ENCODE measurements around the gene SMCHD1. TPM values are rescaled to one million over a fixed set of nuclear protein-coding genes. Genes with fewer than 3 reads are reported as not detected.
A peak's percentile ranks its signal among the peaks of the same experiment; 100 is the strongest.

The SMCHD1 gene
- total RNA-seq, 1 donor from 2014 or later = 102 TPM

GRCh38 chr18:2635586-2635985 lies 19.9 kb upstream of the SMCHD1 start:
- no peak overlapping the region for H3K27ac ChIP-seq (ENCODE audit: low read depth, low read length)
- peaks cover 0 to 2% (median 0%) of the 10 kb centered on the region in 3 donors for H3K4me1 ChIP-seq (ENCODE audit: control insufficient read depth in 3 of 3, insufficient read depth in 3 of 3, low read length in 3 of 3)

GRCh38 chr18:2636126-2636631 lies 19.3 kb upstream of the SMCHD1 start:
- Histone ChIP-seq H3K4me3 (ENCODE audit: low read length in 3 of 3) (peak overlapping the region in 1 of 3 donors; percentile 23), H3K27ac (ENCODE audit: low read depth, low read length) (peak overlapping the region; percentile 42), H3K4me1 (ENCODE audit: control insufficient read depth in 3 of 3, insufficient read depth in 3 of 3, low read length in 3 of 3) (peaks cover 0 to 2% (median 0%) of the 10 kb centered on the region in 3 donors), H3K9me3 (ENCODE audit: control insufficient read depth in 3 of 3, low read length in 3 of 3) (no peaks in the 10 kb centered on the region), H3K36me3 (ENCODE audit: control insufficient read depth in 3 of 3, insufficient read depth in 3 of 3, low read length in 3 of 3) (no peaks in the 10 kb centered on the region), H3K9ac (ENCODE audit: low read depth in 1 of 3, low read length in 3 of 3) (peak overlapping the region in 1 of 3 donors; percentile 40), H3K27me3 (ENCODE audit: control insufficient read depth in 3 of 3, insufficient read depth in 3 of 3, low read length in 3 of 3) (no peaks in the 10 kb centered on the region)

More at GRCh38 chr18:2635586-2635985, 19.9 kb upstream of the SMCHD1 start:
- Histone ChIP-seq H3K9ac (ENCODE audit: low read depth in 1 of 3, low read length in 3 of 3) (no peak overlapping the region), H3K27me3 (ENCODE audit: control insufficient read depth in 3 of 3, insufficient read depth in 3 of 3, low read length in 3 of 3) (no peaks in the 10 kb centered on the region), H3K4me3 (ENCODE audit: low read length in 3 of 3) (no peak overlapping the region), H3K9me3 (ENCODE audit: control insufficient read depth in 3 of 3, low read length in 3 of 3) (no peaks in the 10 kb centered on the region), H3K36me3 (ENCODE audit: control insufficient read depth in 3 of 3, insufficient read depth in 3 of 3, low read length in 3 of 3) (no peaks in the 10 kb centered on the region)

DNA sequence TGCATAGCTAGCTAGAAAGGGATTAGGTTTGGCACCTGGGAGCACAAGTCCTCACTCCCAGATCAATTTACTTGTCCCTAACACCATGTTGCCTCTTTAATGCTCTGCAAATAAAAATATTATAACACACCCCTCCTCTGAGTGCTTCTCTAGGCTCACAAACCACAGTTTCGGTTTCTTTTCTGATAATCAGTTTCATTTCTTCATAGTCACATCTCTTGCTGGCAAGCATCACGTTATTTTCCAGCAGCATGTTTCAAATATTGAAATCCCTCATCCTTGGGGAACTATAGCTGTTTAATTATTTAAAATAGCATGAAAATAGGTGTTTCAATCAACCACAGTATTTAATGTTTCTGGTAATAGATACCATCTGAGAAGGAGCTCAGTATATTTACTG lies 13.9 kb upstream of the SMCHD1 start:
- H3K27me3 ChIP-seq (ENCODE audit: control insufficient read depth in 3 of 3, insufficient read depth in 3 of 3, low read length in 3 of 3) = peaks cover 0 to 2% (median 0%) of the 10 kb centered on the region in 3 donors
- no peak overlapping the region for H3K9ac ChIP-seq (ENCODE audit: low read depth in 1 of 3, low read length in 3 of 3)
- no peaks in the 10 kb centered on the region for H3K4me1 ChIP-seq (ENCODE audit: control insufficient read depth in 3 of 3, insufficient read depth in 3 of 3, low read length in 3 of 3)
- peak overlapping the region in 1 of 3 donors; percentile 51 for H3K4me3 ChIP-seq (ENCODE audit: low read length in 3 of 3)
- H3K9me3 ChIP-seq (ENCODE audit: control insufficient read depth in 3 of 3, low read length in 3 of 3) = no peaks in the 10 kb centered on the region
- H3K36me3 ChIP-seq (ENCODE audit: control insufficient read depth in 3 of 3, insufficient read depth in 3 of 3, low read length in 3 of 3) = no peaks in the 10 kb centered on the region
- H3K27ac ChIP-seq (ENCODE audit: low read depth, low read length) = no peak overlapping the region

- Histone ChIP-seq H3K36me3 (ENCODE audit: control insufficient read depth in 3 of 3, insufficient read depth in 3 of 3, low read length in 3 of 3) (no peaks in the 10 kb centered on the region), H3K9ac (ENCODE audit: low read depth in 1 of 3, low read length in 3 of 3) (no peak overlapping the region), H3K4me1 (ENCODE audit: control insufficient read depth in 3 of 3, insufficient read depth in 3 of 3, low read length in 3 of 3) (no peaks in the 10 kb centered on the region), H3K27me3 (ENCODE audit: control insufficient read depth in 3 of 3, insufficient read depth in 3 of 3, low read length in 3 of 3) (peaks cover 0 to 2% (median 0%) of the 10 kb centered on the region in 3 donors), H3K27ac (ENCODE audit: low read depth, low read length) (no peak overlapping the region), H3K9me3 (ENCODE audit: control insufficient read depth in 3 of 3, low read length in 3 of 3) (no peaks in the 10 kb centered on the region), H3K4me3 (ENCODE audit: low read length in 3 of 3) (no peak overlapping the region)
Observed at GRCh38 chr18:2642771-2643170, 12.8 kb upstream of the SMCHD1 start.

DNA sequence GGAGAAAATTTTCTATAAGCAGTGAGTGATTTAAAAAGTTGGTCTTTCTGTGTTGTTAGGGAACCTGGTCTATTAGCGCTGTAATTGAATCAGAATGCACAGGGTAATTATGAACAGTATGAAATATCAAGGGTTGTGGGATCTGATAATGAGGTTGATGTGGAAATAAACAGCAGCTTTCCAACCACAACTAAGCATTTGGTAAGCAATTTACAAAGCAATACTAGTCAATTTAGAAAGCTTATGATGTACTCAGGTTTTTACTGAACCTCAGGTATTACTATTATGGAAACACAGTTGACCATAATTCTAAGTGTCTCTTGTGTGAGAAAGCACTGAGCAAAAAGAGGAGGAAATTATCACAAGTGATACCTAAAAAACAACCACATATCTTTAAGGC lies 11.0 kb upstream of the SMCHD1 start:
- Histone ChIP-seq H3K27ac (ENCODE audit: low read depth, low read length) (no peak overlapping the region), H3K9me3 (ENCODE audit: control insufficient read depth in 3 of 3, low read length in 3 of 3) (no peaks in the 10 kb centered on the region), H3K9ac (ENCODE audit: low read depth in 1 of 3, low read length in 3 of 3) (no peak overlapping the region), H3K36me3 (ENCODE audit: control insufficient read depth in 3 of 3, insufficient read depth in 3 of 3, low read length in 3 of 3) (no peaks in the 10 kb centered on the region), H3K4me3 (ENCODE audit: low read length in 3 of 3) (no peak overlapping the region), H3K4me1 (ENCODE audit: control insufficient read depth in 3 of 3, insufficient read depth in 3 of 3, low read length in 3 of 3) (no peaks in the 10 kb centered on the region), H3K27me3 (ENCODE audit: control insufficient read depth in 3 of 3, insufficient read depth in 3 of 3, low read length in 3 of 3) (peaks cover 0 to 2% (median 0%) of the 10 kb centered on the region in 3 donors)

DNA sequence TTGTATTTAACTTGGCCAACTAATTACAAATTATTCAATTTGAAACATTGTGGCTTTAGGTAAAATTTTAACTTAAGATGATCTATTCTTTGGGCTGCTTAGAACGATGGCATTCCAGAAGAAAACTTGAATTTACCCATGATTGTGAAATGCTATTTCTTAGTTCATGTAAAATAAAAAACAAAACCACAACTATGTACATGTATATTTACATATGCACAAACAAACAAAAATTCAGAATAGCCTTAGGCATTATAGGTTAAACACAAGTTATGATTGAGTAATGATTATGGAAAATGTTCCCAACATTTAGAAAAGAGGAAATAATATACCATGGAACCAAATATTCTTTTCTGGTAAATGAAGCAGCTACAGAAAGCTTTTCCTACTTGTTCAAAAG lies 3.5 kb upstream of the SMCHD1 start:
- no peaks in the 10 kb centered on the region for H3K36me3 ChIP-seq (ENCODE audit: control insufficient read depth in 3 of 3, insufficient read depth in 3 of 3, low read length in 3 of 3)
- no peaks in the 10 kb centered on the region for H3K9me3 ChIP-seq (ENCODE audit: control insufficient read depth in 3 of 3, low read length in 3 of 3)
- H3K9ac ChIP-seq (ENCODE audit: low read depth in 1 of 3, low read length in 3 of 3) = no peak overlapping the region
- H3K27ac ChIP-seq (ENCODE audit: low read depth, low read length) = no peak overlapping the region
- peaks cover 4 to 7% (median 4%) of the 10 kb centered on the region in 3 donors for H3K4me1 ChIP-seq (ENCODE audit: control insufficient read depth in 3 of 3, insufficient read depth in 3 of 3, low read length in 3 of 3)
- H3K4me3 ChIP-seq (ENCODE audit: low read length in 3 of 3) = no peak overlapping the region
- H3K27me3 ChIP-seq (ENCODE audit: control insufficient read depth in 3 of 3, insufficient read depth in 3 of 3, low read length in 3 of 3) = no peaks in the 10 kb centered on the region

DNA sequence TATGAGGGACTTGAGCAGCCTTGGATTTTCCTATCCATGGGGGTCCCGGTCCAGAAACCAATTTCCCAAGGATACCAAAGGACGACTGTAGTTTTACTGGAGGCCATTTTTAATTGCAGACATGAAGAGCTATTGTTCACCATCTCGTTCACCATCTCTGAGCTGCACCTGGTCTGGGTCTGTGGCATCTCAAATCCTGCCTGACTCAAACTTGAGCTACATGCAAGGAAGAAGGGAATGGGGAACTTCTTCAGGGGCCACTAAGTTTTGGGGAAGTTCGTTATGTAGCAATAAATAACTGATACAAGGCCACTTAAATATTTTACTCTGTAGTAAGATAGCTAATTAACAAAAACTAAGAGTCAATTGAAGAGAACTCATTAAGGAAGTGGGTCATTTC lies 2.1 kb upstream of the SMCHD1 start:
- H3K4me1 ChIP-seq (ENCODE audit: control insufficient read depth in 3 of 3, insufficient read depth in 3 of 3, low read length in 3 of 3) = peaks cover 8 to 18% (median 12%) of the 10 kb centered on the region in 3 donors
- no peaks in the 10 kb centered on the region for H3K9me3 ChIP-seq (ENCODE audit: control insufficient read depth in 3 of 3, low read length in 3 of 3)
- H3K36me3 ChIP-seq (ENCODE audit: control insufficient read depth in 3 of 3, insufficient read depth in 3 of 3, low read length in 3 of 3) = no peaks in the 10 kb centered on the region
- no peak overlapping the region for H3K9ac ChIP-seq (ENCODE audit: low read depth in 1 of 3, low read length in 3 of 3)
- no peak overlapping the region for H3K4me3 ChIP-seq (ENCODE audit: low read length in 3 of 3)
- H3K27ac ChIP-seq (ENCODE audit: low read depth, low read length) = no peak overlapping the region
- H3K27me3 ChIP-seq (ENCODE audit: control insufficient read depth in 3 of 3, insufficient read depth in 3 of 3, low read length in 3 of 3) = no peaks in the 10 kb centered on the region

GRCh38 chr18:2654169-2654927 lies 1.2 kb upstream of the SMCHD1 start:
- H3K27ac ChIP-seq (ENCODE audit: low read depth, low read length) = peak overlapping the region; percentile 90
- H3K4me1 ChIP-seq (ENCODE audit: control insufficient read depth in 3 of 3, insufficient read depth in 3 of 3, low read length in 3 of 3) = peaks cover 8 to 20% (median 12%) of the 10 kb centered on the region in 3 donors
- no peaks in the 10 kb centered on the region for H3K27me3 ChIP-seq (ENCODE audit: control insufficient read depth in 3 of 3, insufficient read depth in 3 of 3, low read length in 3 of 3)
- peak overlapping the region; percentile 82 to 94 (median 92) for H3K9ac ChIP-seq (ENCODE audit: low read depth in 1 of 3, low read length in 3 of 3)
- no peaks in the 10 kb centered on the region for H3K9me3 ChIP-seq (ENCODE audit: control insufficient read depth in 3 of 3, low read length in 3 of 3)
- H3K36me3 ChIP-seq (ENCODE audit: control insufficient read depth in 3 of 3, insufficient read depth in 3 of 3, low read length in 3 of 3) = no peaks in the 10 kb centered on the region
- H3K4me3 ChIP-seq (ENCODE audit: low read length in 3 of 3) = peak overlapping the region; percentile 79 to 90 (median 88)

DNA sequence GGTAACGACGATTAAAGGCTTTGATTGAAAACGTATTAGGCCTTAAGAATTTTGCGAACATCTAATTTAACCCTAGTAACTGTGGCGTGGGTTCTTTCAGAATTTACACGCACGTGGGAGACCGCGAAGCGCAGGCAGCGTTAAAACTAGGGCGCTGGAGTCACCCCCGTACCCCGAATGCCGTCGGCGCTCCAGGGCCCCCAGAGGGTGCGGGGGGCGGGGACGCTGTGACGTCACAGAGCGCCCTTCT lies 673 bp upstream of the SMCHD1 start:
- Histone ChIP-seq H3K4me1 (ENCODE audit: control insufficient read depth in 3 of 3, insufficient read depth in 3 of 3, low read length in 3 of 3) (peaks cover 8 to 20% (median 12%) of the 10 kb centered on the region in 3 donors), H3K9me3 (ENCODE audit: control insufficient read depth in 3 of 3, low read length in 3 of 3) (no peaks in the 10 kb centered on the region)

DNA sequence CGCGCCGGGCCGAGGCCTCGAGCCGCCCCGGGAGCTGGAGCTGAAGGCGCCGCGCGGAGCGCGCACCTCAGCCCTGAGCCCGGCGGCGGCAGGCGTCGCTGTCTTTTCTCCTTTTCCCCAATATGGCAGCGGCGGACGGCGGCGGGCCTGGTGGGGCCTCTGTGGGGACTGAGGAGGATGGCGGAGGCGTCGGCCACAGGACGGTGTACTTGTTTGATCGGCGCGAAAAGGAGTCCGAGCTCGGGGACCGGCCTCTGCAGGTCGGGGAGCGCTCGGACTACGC lies 369 bp downstream of the SMCHD1 start:
- Histone ChIP-seq H3K4me3 (ENCODE audit: low read length in 3 of 3) (peak overlapping the region; percentile 87 to 98 (median 90)), H3K9me3 (ENCODE audit: control insufficient read depth in 3 of 3, low read length in 3 of 3) (no peaks in the 10 kb centered on the region), H3K9ac (ENCODE audit: low read depth in 1 of 3, low read length in 3 of 3) (peak overlapping the region; percentile 82 to 94 (median 87)), H3K27me3 (ENCODE audit: control insufficient read depth in 3 of 3, insufficient read depth in 3 of 3, low read length in 3 of 3) (no peaks in the 10 kb centered on the region), H3K36me3 (ENCODE audit: control insufficient read depth in 3 of 3, insufficient read depth in 3 of 3, low read length in 3 of 3) (no peaks in the 10 kb centered on the region), H3K27ac (ENCODE audit: low read depth, low read length) (peak overlapping the region; percentile 90), H3K4me1 (ENCODE audit: control insufficient read depth in 3 of 3, insufficient read depth in 3 of 3, low read length in 3 of 3) (peaks cover 8 to 20% (median 12%) of the 10 kb centered on the region in 3 donors)

More for the DNA sequence above, 673 bp upstream of the SMCHD1 start:
- H3K27me3 ChIP-seq (ENCODE audit: control insufficient read depth in 3 of 3, insufficient read depth in 3 of 3, low read length in 3 of 3) = no peaks in the 10 kb centered on the region
- peak overlapping the region; percentile 90 for H3K27ac ChIP-seq (ENCODE audit: low read depth, low read length)
- H3K36me3 ChIP-seq (ENCODE audit: control insufficient read depth in 3 of 3, insufficient read depth in 3 of 3, low read length in 3 of 3) = no peaks in the 10 kb centered on the region
- H3K9ac ChIP-seq (ENCODE audit: low read depth in 1 of 3, low read length in 3 of 3) = peak overlapping the region; percentile 82 to 94 (median 92)
- peak overlapping the region; percentile 79 to 90 (median 88) for H3K4me3 ChIP-seq (ENCODE audit: low read length in 3 of 3)

Measured in skeletal muscle tissue (tissue), 4 donors.